ENCODE results near the gene ERBB2. TPM values are rescaled to one million over a fixed set of nuclear protein-coding genes. Genes with fewer than 3 reads are reported as not detected.

ERBB2 gene
- total and polyA plus RNA-seq, 2 experiments from 2014 or later: 46.2 to 196 TPM

DNA sequence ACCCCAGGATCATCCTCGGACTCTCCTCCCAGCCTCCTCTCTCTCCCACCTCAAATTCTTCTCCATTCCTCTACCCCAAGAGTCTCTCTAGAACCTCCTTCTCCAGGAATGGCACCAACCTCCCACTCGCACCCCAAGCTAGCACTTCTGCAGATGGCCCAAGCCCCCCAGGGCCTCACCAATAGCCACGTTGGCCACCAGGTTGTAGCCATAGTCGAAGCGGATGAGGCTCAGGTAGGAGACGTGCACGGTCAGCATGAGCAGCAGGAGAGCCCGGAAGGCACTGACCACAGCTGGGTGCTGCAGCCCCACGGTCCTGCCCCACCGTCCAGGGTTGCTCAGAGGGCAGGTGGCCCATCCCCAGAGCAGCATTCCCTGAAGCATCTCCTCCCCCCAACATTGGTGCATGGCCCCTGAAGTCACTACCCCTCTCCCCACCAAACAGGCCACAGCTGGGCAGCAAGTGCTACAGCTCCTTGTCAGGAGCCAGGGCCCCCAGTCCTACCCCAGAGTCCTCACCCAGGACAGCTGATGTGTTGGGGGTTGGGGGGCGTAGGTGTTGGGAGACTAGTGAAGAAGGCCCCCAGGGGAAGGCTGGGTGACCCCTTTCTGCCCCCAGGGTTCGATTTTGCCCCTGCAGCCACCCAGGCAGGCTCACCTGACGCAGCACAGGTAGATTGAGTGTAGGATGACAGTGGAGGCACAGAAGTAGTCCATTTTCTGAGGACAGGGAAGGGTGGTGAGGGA lies 26.4 kb upstream of the ERBB2 start (continued):
- TF ChIP-seq ZNF462 (CRISPR knock-in tag; IDR thresholded peaks at IDR 0.05) (no peak), ZNF331 (CRISPR knock-in tag; IDR thresholded peaks at IDR 0.05; ENCODE audit: low read depth) (no peak), CREB1 (CRISPR knock-in tag; IDR thresholded peaks at IDR 0.05; ENCODE audit: low read depth) (no peak), NANOG (IDR thresholded peaks at IDR 0.05; ENCODE audit: borderline replicate concordance) (no peak)
- TF ChIP-seq, protein P1, sequence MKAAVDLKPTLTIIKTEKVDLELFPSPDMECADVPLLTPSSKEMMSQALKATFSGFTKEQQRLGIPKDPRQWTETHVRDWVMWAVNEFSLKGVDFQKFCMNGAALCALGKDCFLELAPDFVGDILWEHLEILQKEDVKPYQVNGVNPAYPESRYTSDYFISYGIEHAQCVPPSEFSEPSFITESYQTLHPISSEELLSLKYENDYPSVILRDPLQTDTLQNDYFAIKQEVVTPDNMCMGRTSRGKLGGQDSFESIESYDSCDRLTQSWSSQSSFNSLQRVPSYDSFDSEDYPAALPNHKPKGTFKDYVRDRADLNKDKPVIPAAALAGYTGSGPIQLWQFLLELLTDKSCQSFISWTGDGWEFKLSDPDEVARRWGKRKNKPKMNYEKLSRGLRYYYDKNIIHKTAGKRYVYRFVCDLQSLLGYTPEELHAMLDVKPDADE (IDR thresholded peaks at IDR 0.05): no peak

- H3K27ac ChIP-seq (ENCODE audit: low read depth): no peak overlapping the region
- TF ChIP-seq, protein P2, sequence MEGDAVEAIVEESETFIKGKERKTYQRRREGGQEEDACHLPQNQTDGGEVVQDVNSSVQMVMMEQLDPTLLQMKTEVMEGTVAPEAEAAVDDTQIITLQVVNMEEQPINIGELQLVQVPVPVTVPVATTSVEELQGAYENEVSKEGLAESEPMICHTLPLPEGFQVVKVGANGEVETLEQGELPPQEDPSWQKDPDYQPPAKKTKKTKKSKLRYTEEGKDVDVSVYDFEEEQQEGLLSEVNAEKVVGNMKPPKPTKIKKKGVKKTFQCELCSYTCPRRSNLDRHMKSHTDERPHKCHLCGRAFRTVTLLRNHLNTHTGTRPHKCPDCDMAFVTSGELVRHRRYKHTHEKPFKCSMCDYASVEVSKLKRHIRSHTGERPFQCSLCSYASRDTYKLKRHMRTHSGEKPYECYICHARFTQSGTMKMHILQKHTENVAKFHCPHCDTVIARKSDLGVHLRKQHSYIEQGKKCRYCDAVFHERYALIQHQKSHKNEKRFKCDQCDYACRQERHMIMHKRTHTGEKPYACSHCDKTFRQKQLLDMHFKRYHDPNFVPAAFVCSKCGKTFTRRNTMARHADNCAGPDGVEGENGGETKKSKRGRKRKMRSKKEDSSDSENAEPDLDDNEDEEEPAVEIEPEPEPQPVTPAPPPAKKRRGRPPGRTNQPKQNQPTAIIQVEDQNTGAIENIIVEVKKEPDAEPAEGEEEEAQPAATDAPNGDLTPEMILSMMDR (conservative IDR thresholded peaks at IDR 0.05; ENCODE audit: low read depth in 2 of 2): no peak
- no peak for TF ChIP-seq POLR2AphosphoS5 (IDR thresholded peaks at IDR 0.05; ENCODE audit: low read depth)
- TF ChIP-seq EZH2 (IDR thresholded peaks at IDR 0.05; ENCODE audit: low read depth, unreplicated experiment): no peak
- TF ChIP-seq, protein P3, sequence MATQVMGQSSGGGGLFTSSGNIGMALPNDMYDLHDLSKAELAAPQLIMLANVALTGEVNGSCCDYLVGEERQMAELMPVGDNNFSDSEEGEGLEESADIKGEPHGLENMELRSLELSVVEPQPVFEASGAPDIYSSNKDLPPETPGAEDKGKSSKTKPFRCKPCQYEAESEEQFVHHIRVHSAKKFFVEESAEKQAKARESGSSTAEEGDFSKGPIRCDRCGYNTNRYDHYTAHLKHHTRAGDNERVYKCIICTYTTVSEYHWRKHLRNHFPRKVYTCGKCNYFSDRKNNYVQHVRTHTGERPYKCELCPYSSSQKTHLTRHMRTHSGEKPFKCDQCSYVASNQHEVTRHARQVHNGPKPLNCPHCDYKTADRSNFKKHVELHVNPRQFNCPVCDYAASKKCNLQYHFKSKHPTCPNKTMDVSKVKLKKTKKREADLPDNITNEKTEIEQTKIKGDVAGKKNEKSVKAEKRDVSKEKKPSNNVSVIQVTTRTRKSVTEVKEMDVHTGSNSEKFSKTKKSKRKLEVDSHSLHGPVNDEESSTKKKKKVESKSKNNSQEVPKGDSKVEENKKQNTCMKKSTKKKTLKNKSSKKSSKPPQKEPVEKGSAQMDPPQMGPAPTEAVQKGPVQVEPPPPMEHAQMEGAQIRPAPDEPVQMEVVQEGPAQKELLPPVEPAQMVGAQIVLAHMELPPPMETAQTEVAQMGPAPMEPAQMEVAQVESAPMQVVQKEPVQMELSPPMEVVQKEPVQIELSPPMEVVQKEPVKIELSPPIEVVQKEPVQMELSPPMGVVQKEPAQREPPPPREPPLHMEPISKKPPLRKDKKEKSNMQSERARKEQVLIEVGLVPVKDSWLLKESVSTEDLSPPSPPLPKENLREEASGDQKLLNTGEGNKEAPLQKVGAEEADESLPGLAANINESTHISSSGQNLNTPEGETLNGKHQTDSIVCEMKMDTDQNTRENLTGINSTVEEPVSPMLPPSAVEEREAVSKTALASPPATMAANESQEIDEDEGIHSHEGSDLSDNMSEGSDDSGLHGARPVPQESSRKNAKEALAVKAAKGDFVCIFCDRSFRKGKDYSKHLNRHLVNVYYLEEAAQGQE (IDR thresholded peaks at IDR 0.05; ENCODE audit: unreplicated experiment): no peak
- no peak for TF ChIP-seq EZH2phosphoT487 (IDR thresholded peaks at IDR 0.05; ENCODE audit: unreplicated experiment)
- no peak for TF ChIP-seq JUNB (IDR thresholded peaks at IDR 0.05; ENCODE audit: unreplicated experiment)
- TF ChIP-seq ZNF331 (CRISPR knock-in tag; IDR thresholded peaks at IDR 0.05; ENCODE audit: low read depth): no peak
- TF ChIP-seq CREB1 (CRISPR knock-in tag; IDR thresholded peaks at IDR 0.05; ENCODE audit: low read depth): no peak
- no peak for TF ChIP-seq STAT1 (IDR thresholded peaks at IDR 0.05; ENCODE audit: unreplicated experiment)
Observed at GRCh38 chr17:39674179-39674578, 25.7 kb upstream of the ERBB2 start.

More at GRCh38 chr17:39674179-39674578, 25.7 kb upstream of the ERBB2 start:
- no peak overlapping the region for H3K4me2 ChIP-seq
- no peak for ATAC-seq
- H3F3A ChIP-seq (replicated peaks; ENCODE audit: low read depth): no peaks in the 10 kb centered on the region
- Mint-ChIP-seq H3K9me3 (no peaks in the 10 kb centered on the region), H3K36me3 (ENCODE audit: low read depth) (0 out of 3 replicates have a peak, but pooled peaks cover 4% of the 10 kb centered on the region), H3K27ac (no peak overlapping the region), H3K4me3 (no peak overlapping the region), H3K4me1 (peaks cover 32% of the 10 kb centered on the region), H3K27me3 (ENCODE audit: insufficient read depth, low read depth, poor library complexity) (peaks cover 34% of the 10 kb centered on the region)
- peaks cover 6% of the 10 kb centered on the region for H3K27me3 ChIP-seq (ENCODE audit: insufficient read depth)
- H2AFZ ChIP-seq: no peak overlapping the region
- H3K36me3 ChIP-seq (ENCODE audit: insufficient read depth): no peaks in the 10 kb centered on the region
- 0 out of 2 replicates have a peak, but pooled peaks cover 5% of the 10 kb centered on the region for H3K4me1 ChIP-seq (ENCODE audit: insufficient read depth)
- no peaks in the 10 kb centered on the region for H3K9me2 ChIP-seq (ENCODE audit: insufficient read depth)
- no peak overlapping the region for H3K4me3 ChIP-seq
- DNase-seq (ENCODE audit: low spot score): no peak
- H3K79me2 ChIP-seq (replicated peaks; ENCODE audit: insufficient read depth): no peaks in the 10 kb centered on the region
- H4K20me1 ChIP-seq (replicated peaks; ENCODE audit: insufficient read depth): no peaks in the 10 kb centered on the region

All from GM23338 (cell line).